Heart left ventricle (tissue), 16 donors: ENCODE measurements around the gene SSH2. TPM values are rescaled to one million over a fixed set of nuclear protein-coding genes. Genes with fewer than 3 reads are reported as not detected.

ENCODE experiments used
- ATAC-seq, 4 donors: fragments of 200-7000 bp; cut with Tn5 transposase; one replicate each; pipeline ENCODE4 v1.9.1; 2020 to 2022; ENCODE audit warnings: moderate library complexity in 4 of 4, mild to moderate bottlenecking in 3 of 4, moderate number of reproducible peaks in 1 of 4
- DNase-seq, 5 donors: peaks; one replicate each; pipeline ENCODE4 v3.0.0-alpha.2; 2020
- H3K27ac ChIP-seq, 12 donors: fragments of 200-600 bp; sonication (generic) in 4 of 12; one replicate each; pipeline versions ENCODE4 v1.5.0 to v1.8.0; 2016 to 2022; ENCODE audit warnings: mild to moderate bottlenecking in 2 of 12
- H3K27me3 ChIP-seq, 9 donors: fragments of 200-600 bp; sonication (generic) in 2 of 9; one replicate each; pipeline versions ENCODE4 v1.5.1 to v1.8.0; 2016 to 2022; ENCODE audit warnings: mild to moderate bottlenecking in 3 of 9
- H3K36me3 ChIP-seq, 9 donors: fragments of 200-600 bp; sonication (generic) in 2 of 9; one replicate each; pipeline versions ENCODE4 v1.5.0 to v1.8.0; 2018 to 2022; ENCODE audit warnings: mild to moderate bottlenecking in 2 of 9
- H3K4me1 ChIP-seq, 12 donors: fragments of 200-600 bp; sonication (generic) in 4 of 12; one replicate each; pipeline versions ENCODE4 v1.5.0 to v1.8.0; 2016 to 2022; ENCODE audit warnings: mild to moderate bottlenecking in 3 of 12
- H3K4me3 ChIP-seq, 12 donors: fragments of 200-600 bp; sonication (generic) in 4 of 12; one replicate each; pipeline versions ENCODE4 v1.5.0 to v1.8.0; 2017 to 2022; ENCODE audit warnings: mild to moderate bottlenecking in 9 of 12, moderate library complexity in 4 of 12
- H3K9me3 ChIP-seq, 12 donors: fragments of 200-600 bp; sonication (generic) in 4 of 12; one replicate each; pipeline versions ENCODE4 v1.5.0 to v1.8.0; 2016 to 2022; ENCODE audit warnings: mild to moderate bottlenecking in 1 of 12
- CTCF ChIP-seq, 12 donors: fragments of 200-600 bp; sonication (generic) in 4 of 12; IDR thresholded peaks; one replicate each; pipeline versions ENCODE4 v1.5.0 to v1.8.0; 2018 to 2022; ENCODE audit warnings: antibody characterized with exemption in 12 of 12, mild to moderate bottlenecking in 5 of 12
- POLR2A ChIP-seq, 2 donors: fragments of 450-650 bp; IDR thresholded peaks; one replicate each; pipeline ENCODE4 v1.6.1; 2017; ENCODE audit warnings: antibody characterized with exemption in 2 of 2, mild to moderate bottlenecking in 2 of 2, moderate library complexity in 2 of 2
- whole genome bisulfite sequencing, 4 donors: extraction: QIAGEN DNeasy Blood & Tissue Kit in 2 of 4; methylation state at CpG; one replicate each; pipeline versions ENCODE4 v1.1.5 to v1.1.7; 2013 to 2018; 5-methylcytosine and 5-hydroxymethylcytosine counted together
- intact Hi-C, 10 donors: fragments of 100-400 bp; cut with DNase I; formaldehyde crosslinking; loops; one replicate each; pipeline versions ENCODE4 v1.11.1 to v1.14.2; 2022
- polyA plus RNA-seq, 2 donors: library from polyadenylated mRNA; stranded (reverse); fragments of 200-250 nt; gene quantifications; one replicate each; pipeline ENCODE4 v1.2.3, GENCODE V29; 2013
- total RNA-seq, 9 donors: library from RNA; depleted of rRNA in 2 of 9; stranded (reverse); fragments of >200 nt in 2 of 9; fragmentation: NEBNext Ultra II Directional in 3 of 9; extraction: Animal tissue kit (Norgen Biotek cat#: 25700) in 3 of 9; gene quantifications; one replicate each; pipeline versions ENCODE4 v1.1.0 to v1.2.4, GENCODE V29; 2016 to 2023
- donor health status: ischemic (EF 13 %, LVEDD 7.1; RV severe dilation, severe dysfunction).
- donor health status: healthy with polysubstance abuse.
- donor health status: DM: no; HTN: yes; CAD: no.
- donor health status: DM: no; HTN: no; CAD: no.
- donor health status: ischemic (EF 25% LVEDD 6.9; RV normal size, moderate dysfunction).
- donor health status: ischemic (EF 25% LVEDD 5.7; RV mildly dilated, moderate dysfunction).
- donor health status: healthy.
- donor health status: DM: yes; HTN: yes; CAD: no.
- donor health status: ischemic (EF 35%, LVEDD 5.7; RV mildly dilated, moderate dysfunction).
- donor health status: nonischemic (EF 11% LVEDD 7.7; RV severe dilation, severe dysfunction).
- donor health status: DM: yes; HTN: yes; CAD: no.
- donor health status: PGD.
- donor health status: ischemic (EF 29% LVEDD 5.4; RV normal size, mild dysfunction).
- donor health status: nonischemic (EF 23%, LVEDD 6.1; RV moderate dilation, normal function).

Gene SSH2
- total and polyA plus RNA-seq, 11 donors: 20.8 to 46.7 (median 36.6) TPM

GRCh38 chr17:29592850-29593551 is 337.0 kb downstream of the SSH2 start, which contains the start of gene ANKRD13B:
TSS of gene ANKRD13B (plus strand) at chr17:29593132. CDS start at chr17:29593622, 490 bp downstream.
- no peaks in the 10 kb centered on the region for H3K9me3 ChIP-seq
- H3K27me3 ChIP-seq: no peaks in the 10 kb centered on the region
- 1 to 3% (median 1%) methylated on average over 13 to 96 of the region's 96 CpGs for WGBS, 4 donors
- peak within 1 kb of the TSS; percentile 59 to 88 (median 68) for H3K4me3 ChIP-seq
- DNase-seq (peak in 4 of 5 donors; percentile 65 to 81 (median 69)), ATAC-seq (peak in 2 of 4 donors; percentile 0 to 4)
- TF ChIP-seq CTCF (IDR thresholded peaks at IDR 0.05) (no peak), POLR2A (IDR thresholded peaks at IDR 0.05) (no peak)
- H3K36me3 ChIP-seq: no peaks in the 10 kb centered on the region
- peaks cover 5 to 88% (median 56%) of the 10 kb centered on the region in 12 donors for H3K4me1 ChIP-seq
- intact Hi-C loops: loop anchor here in 1 of 10 donors (2.0 kb wide), 1 partner anchor 22 kb away; no protein-coding TSS in a partner anchor
- peak within 1 kb of the TSS; percentile 38 to 95 (median 88) for H3K27ac ChIP-seq

- intact Hi-C loops: loop anchor here in 1 of 10 donors (2.0 kb wide), 1 partner anchor 23 kb away; no protein-coding TSS in a partner anchor
- Histone ChIP-seq H3K27ac (peak overlapping the region; percentile 38 to 95 (median 88)), H3K4me3 (peak overlapping the region in 10 of 12 donors; percentile 7 to 88 (median 65)), H3K27me3 (no peaks in the 10 kb centered on the region), H3K9me3 (no peaks in the 10 kb centered on the region), H3K4me1 (peaks cover 5 to 88% (median 64%) of the 10 kb centered on the region in 12 donors), H3K36me3 (no peaks in the 10 kb centered on the region)
- peak; percentile 88 to 94 (median 89) for DNase-seq
- WGBS, 4 donors: 11 to 12% (median 12%) methylated on average over 25 of the region's 25 CpGs
- ATAC-seq: peak; percentile 65 to 81 (median 70)
- TF ChIP-seq CTCF (IDR thresholded peaks at IDR 0.05) (peak; percentile 94 to 99 (median 98)), POLR2A (IDR thresholded peaks at IDR 0.05) (peak in 1 of 2 donors; percentile 14)
Measured at GRCh38 chr17:29591737-29592608, 338.1 kb downstream of the SSH2 start.

- Histone ChIP-seq H3K27me3 (no peaks in the 10 kb centered on the region), H3K9me3 (no peaks in the 10 kb centered on the region), H3K4me1 (peaks cover 5 to 88% (median 68%) of the 10 kb centered on the region in 12 donors), H3K27ac (peak overlapping the region; percentile 48 to 95 (median 88)), H3K36me3 (no peaks in the 10 kb centered on the region), H3K4me3 (peak overlapping the region in 10 of 12 donors; percentile 7 to 88 (median 65))
- DNase-seq (peak in 4 of 5 donors; percentile 53 to 74 (median 64)), ATAC-seq (peak; percentile 0 to 14 (median 3))
- TF ChIP-seq POLR2A (IDR thresholded peaks at IDR 0.05) (no peak), CTCF (IDR thresholded peaks at IDR 0.05) (no peak)
- intact Hi-C loops: no loop called here
- WGBS, 4 donors: 4 to 8% (median 7%) methylated on average over 24 to 31 of the region's 31 CpGs
Measured at GRCh38 chr17:29591146-29591736, 338.8 kb downstream of the SSH2 start.
